Sciatic nerve (tissue), 2 donors: ENCODE measurements around the gene GRIK4. TPM values are rescaled to one million over a fixed set of nuclear protein-coding genes. Genes with fewer than 3 reads are reported as not detected.

ENCODE experiments used
- ATAC-seq: fragments of 200-7000 bp; cut with Tn5 transposase; one replicate; pipeline ENCODE4 v1.9.1; 2020; ENCODE audit warnings: mild to moderate bottlenecking, moderate library complexity
- DNase-seq: peaks from one replicate; pipeline ENCODE4 v3.0.0-alpha.2; 2020; ENCODE audit warnings: low spot score
- intact Hi-C: fragments of 100-400 bp; cut with DNase I; formaldehyde crosslinking; loops from one replicate; pipeline ENCODE4 v1.14.2; 2022
- total RNA-seq: library from RNA; stranded (reverse); fragmentation: NEBNext Ultra II Directional; extraction: Animal tissue kit (Norgen Biotek cat#: 25700); gene quantifications from one replicate; pipeline ENCODE4 v1.2.1, GENCODE V29; 2021
- donor health status: DM: no; HTN: no; CAD: no.
- donor health status: DM: no; HTN: no; CAD: no.

GRIK4 gene
- total RNA-seq, 1 donor from 2014 or later: 0.27 TPM

- intact Hi-C loops: no loop called here
- ATAC-seq (no peak), DNase-seq (no peak)
Observed at GRCh38 chr11:120890609-120891320, 379.2 kb downstream of the GRIK4 start.

- no peak for DNase-seq
- intact Hi-C loops: no loop called here
- ATAC-seq: no peak
Observed at GRCh38 chr11:120893440-120894201, 382.1 kb downstream of the GRIK4 start.

GRCh38 chr11:120894202-120894985 is 382.8 kb downstream of the GRIK4 start:
- DNase-seq: no peak

GRCh38 chr11:120896687-120897086 is 385.1 kb downstream of the GRIK4 start:
- DNase-seq (no peak), ATAC-seq (no peak)
- intact Hi-C loops: no loop called here

More at GRCh38 chr11:120894202-120894985, 382.8 kb downstream of the GRIK4 start:
- no peak for ATAC-seq
- intact Hi-C loops: no loop called here

GRCh38 chr11:120898568-120898967 is 387.0 kb downstream of the GRIK4 start:
- no peak for ATAC-seq

GRCh38 chr11:120899720-120900119 is 388.2 kb downstream of the GRIK4 start:
- DNase-seq: no peak
- intact Hi-C loops: no loop called here
- no peak for ATAC-seq

More at GRCh38 chr11:120898568-120898967, 387.0 kb downstream of the GRIK4 start:
- no peak for DNase-seq
- intact Hi-C loops: no loop called here

GRCh38 chr11:120900643-120901042 is 389.1 kb downstream of the GRIK4 start:
- intact Hi-C loops: no loop called here
- no peak for ATAC-seq

GRCh38 chr11:120903686-120904085 is 392.1 kb downstream of the GRIK4 start:
- ATAC-seq (no peak), DNase-seq (no peak)
- intact Hi-C loops: no loop called here

More at GRCh38 chr11:120900643-120901042, 389.1 kb downstream of the GRIK4 start:
- DNase-seq: no peak

- DNase-seq: no peak
- intact Hi-C loops: no loop called here
- no peak for ATAC-seq
Observed at GRCh38 chr11:120904116-120904515, 392.6 kb downstream of the GRIK4 start.

GRCh38 chr11:120906766-120907165 is 395.2 kb downstream of the GRIK4 start:
- ATAC-seq (no peak), DNase-seq (no peak)
- intact Hi-C loops: no loop called here

- intact Hi-C loops: no loop called here
- DNase-seq (no peak), ATAC-seq (no peak)
Observed at GRCh38 chr11:120907971-120908370, 396.4 kb downstream of the GRIK4 start.

- intact Hi-C loops: no loop called here
- DNase-seq: no peak
- ATAC-seq: peak; percentile 45
Observed at GRCh38 chr11:120908461-120909181, 397.1 kb downstream of the GRIK4 start.

- DNase-seq (no peak), ATAC-seq (no peak)
- intact Hi-C loops: no loop called here
Observed at GRCh38 chr11:120909676-120910416, 398.3 kb downstream of the GRIK4 start.

GRCh38 chr11:120911943-120912342 is 400.4 kb downstream of the GRIK4 start:
- intact Hi-C loops: no loop called here
- ATAC-seq (no peak), DNase-seq (no peak)

GRCh38 chr11:120912504-120912903 is 401.0 kb downstream of the GRIK4 start:
- no peak for ATAC-seq
- intact Hi-C loops: no loop called here

GRCh38 chr11:120912915-120913314 is 401.4 kb downstream of the GRIK4 start:
- DNase-seq: no peak
- no peak for ATAC-seq
- intact Hi-C loops: no loop called here

More at GRCh38 chr11:120912504-120912903, 401.0 kb downstream of the GRIK4 start:
- DNase-seq: no peak

- no peak for ATAC-seq
- no peak for DNase-seq
- intact Hi-C loops: no loop called here
Observed at GRCh38 chr11:120914021-120914420, 402.5 kb downstream of the GRIK4 start.

- no peak for DNase-seq
- intact Hi-C loops: no loop called here
Observed at GRCh38 chr11:120914601-120915000, 403.1 kb downstream of the GRIK4 start.

More at GRCh38 chr11:120914601-120915000, 403.1 kb downstream of the GRIK4 start:
- no peak for ATAC-seq
